Osteocyte (in vitro differentiated cells): Measurements from ENCODE around the gene CACNA1C. TPM values are rescaled to one million over a fixed set of nuclear protein-coding genes. Genes with fewer than 3 reads are reported as not detected.

Experiments used
- DNase-seq: peaks from one replicate; pipeline ENCODE4 v3.0.0; 2021; ENCODE audit warnings: mixed read lengths; ENCODE audit not compliant: unreplicated experiment; ENCODE audit errors: extremely low spot score
- H3K27ac Mint-ChIP-seq: one replicate; pipeline ENCODE4 v1.8.0; 2021; ENCODE audit warnings: mild to moderate bottlenecking, mixed read lengths; ENCODE audit not compliant: unreplicated experiment
- H3K27me3 Mint-ChIP-seq: one replicate; pipeline ENCODE4 v1.8.0; 2021; ENCODE audit warnings: mixed read lengths; ENCODE audit not compliant: unreplicated experiment
- H3K36me3 Mint-ChIP-seq: one replicate; pipeline ENCODE4 v1.8.0; 2021; ENCODE audit warnings: mixed read lengths; ENCODE audit not compliant: unreplicated experiment
- H3K4me1 Mint-ChIP-seq: one replicate; pipeline ENCODE4 v1.8.0; 2021; ENCODE audit warnings: mixed read lengths; ENCODE audit not compliant: unreplicated experiment
- H3K4me3 Mint-ChIP-seq: one replicate; pipeline ENCODE4 v1.8.0; 2021; ENCODE audit warnings: mild to moderate bottlenecking, moderate library complexity, mixed read lengths; ENCODE audit not compliant: unreplicated experiment
- H3K9me3 Mint-ChIP-seq: one replicate; pipeline ENCODE4 v1.8.0; 2021; ENCODE audit warnings: mixed read lengths; ENCODE audit not compliant: unreplicated experiment
- total RNA-seq: library from RNA; stranded (reverse); gene quantifications from 2 replicates; pipeline ENCODE4 v1.2.1, GENCODE V29; 2021
- TF ChIP-seq, protein P1 (sequence below): fragments of 200-600 bp; sonication (generic); IDR thresholded peaks from 2 replicates; pipeline ENCODE4 v1.5.0; 2021; ENCODE audit warnings: antibody characterized with exemption, mild to moderate bottlenecking, moderate library complexity

CACNA1C gene
- total RNA-seq, 1 donor from 2014 or later, result 67.4 TPM

DNA sequence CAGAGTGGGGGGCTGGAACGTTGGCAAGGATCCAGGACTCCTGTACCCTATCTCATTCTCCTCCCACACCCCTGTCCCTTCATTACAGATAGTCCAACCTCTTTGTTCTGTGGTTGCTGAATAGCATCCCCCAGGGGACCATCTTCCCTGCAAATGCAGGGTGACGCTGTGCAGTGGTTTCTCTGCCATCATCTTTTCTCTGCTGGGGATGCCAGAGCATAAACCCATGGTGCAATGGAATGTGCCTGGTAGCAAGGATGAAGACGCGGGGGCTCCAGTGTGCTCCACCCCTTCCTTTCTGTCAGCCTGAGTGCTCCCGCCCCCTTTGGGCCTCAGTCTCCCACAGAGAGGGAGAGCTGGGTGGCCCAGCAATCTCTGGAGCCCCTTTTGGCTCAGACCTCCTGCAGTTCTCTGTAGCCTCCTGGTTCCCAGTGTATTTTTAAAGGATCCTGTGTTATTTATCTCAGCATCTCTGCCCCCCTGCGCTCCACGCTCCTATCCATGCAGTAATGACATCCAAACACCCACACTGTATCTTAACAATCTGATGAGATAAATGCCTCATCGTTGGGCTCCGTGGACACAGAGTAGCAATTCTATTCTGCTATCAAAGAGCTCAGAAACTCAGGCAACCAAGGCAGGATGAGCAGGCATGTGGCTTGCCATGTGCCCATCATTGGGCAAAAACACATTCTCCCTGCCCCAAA, 212.8 kb downstream of the CACNA1C start:
- Mint-ChIP-seq H3K4me3 (no peak overlapping the region), H3K27ac (no peak overlapping the region), H3K9me3 (no peaks in the 10 kb centered on the region), H3K27me3 (no peaks in the 10 kb centered on the region), H3K4me1 (no peaks in the 10 kb centered on the region), H3K36me3 (no peaks in the 10 kb centered on the region)
- TF ChIP-seq, protein P1, sequence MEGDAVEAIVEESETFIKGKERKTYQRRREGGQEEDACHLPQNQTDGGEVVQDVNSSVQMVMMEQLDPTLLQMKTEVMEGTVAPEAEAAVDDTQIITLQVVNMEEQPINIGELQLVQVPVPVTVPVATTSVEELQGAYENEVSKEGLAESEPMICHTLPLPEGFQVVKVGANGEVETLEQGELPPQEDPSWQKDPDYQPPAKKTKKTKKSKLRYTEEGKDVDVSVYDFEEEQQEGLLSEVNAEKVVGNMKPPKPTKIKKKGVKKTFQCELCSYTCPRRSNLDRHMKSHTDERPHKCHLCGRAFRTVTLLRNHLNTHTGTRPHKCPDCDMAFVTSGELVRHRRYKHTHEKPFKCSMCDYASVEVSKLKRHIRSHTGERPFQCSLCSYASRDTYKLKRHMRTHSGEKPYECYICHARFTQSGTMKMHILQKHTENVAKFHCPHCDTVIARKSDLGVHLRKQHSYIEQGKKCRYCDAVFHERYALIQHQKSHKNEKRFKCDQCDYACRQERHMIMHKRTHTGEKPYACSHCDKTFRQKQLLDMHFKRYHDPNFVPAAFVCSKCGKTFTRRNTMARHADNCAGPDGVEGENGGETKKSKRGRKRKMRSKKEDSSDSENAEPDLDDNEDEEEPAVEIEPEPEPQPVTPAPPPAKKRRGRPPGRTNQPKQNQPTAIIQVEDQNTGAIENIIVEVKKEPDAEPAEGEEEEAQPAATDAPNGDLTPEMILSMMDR, result no peak
- no peak for DNase-seq

DNA sequence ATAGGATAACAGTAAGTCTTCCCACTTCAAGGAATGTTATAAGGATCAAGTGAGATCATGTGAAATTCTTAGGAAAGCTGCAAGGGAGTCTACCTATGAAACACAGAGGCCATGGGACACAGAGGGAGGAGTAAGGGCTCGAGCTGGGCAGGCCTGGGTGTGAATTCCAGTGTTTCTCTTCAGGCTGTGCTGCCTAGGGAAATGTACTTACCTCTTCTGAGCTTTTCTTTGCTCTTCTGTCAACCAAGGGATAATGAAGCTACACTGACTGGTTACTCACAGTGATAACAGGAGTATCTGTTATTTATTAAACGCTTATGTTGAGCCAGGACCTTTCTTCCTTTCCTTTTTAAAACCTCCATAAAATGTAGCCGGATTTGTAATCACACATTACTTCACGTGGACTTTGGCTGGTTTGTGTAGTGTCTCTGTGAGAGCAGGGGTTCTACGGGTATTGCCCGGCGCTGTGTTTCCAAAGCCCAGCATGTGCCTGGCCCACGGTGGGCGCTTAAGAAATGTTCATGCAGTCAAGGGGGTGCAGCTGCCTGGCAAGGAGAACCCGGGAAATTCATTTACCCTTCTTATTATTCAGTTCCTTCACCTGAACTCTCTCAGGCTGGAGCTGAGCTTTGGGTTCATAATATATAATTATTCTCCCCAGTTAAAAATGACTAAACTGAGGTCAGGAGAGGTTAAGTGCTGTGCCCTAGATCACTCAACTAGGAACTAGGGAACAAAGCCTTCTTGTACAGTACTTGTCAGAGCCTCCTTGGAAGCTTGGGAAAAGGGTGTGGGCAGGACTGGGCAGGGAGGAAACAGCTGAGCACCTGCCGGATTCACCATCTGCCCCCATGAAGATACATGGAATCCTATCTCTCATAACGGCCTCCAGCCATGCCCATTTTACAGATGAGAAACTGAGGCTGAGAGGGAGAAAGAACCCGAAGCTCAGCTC, 214.2 kb downstream of the CACNA1C start:
- no peaks in the 10 kb centered on the region for H3K9me3 Mint-ChIP-seq
- TF ChIP-seq, protein P1, result no peak
- no peaks in the 10 kb centered on the region for H3K36me3 Mint-ChIP-seq
- no peak overlapping the region for H3K27ac Mint-ChIP-seq
- no peak overlapping the region for H3K4me3 Mint-ChIP-seq
- no peaks in the 10 kb centered on the region for H3K27me3 Mint-ChIP-seq
- peaks cover 4% of the 10 kb centered on the region for H3K4me1 Mint-ChIP-seq
- DNase-seq, result no peak

DNA sequence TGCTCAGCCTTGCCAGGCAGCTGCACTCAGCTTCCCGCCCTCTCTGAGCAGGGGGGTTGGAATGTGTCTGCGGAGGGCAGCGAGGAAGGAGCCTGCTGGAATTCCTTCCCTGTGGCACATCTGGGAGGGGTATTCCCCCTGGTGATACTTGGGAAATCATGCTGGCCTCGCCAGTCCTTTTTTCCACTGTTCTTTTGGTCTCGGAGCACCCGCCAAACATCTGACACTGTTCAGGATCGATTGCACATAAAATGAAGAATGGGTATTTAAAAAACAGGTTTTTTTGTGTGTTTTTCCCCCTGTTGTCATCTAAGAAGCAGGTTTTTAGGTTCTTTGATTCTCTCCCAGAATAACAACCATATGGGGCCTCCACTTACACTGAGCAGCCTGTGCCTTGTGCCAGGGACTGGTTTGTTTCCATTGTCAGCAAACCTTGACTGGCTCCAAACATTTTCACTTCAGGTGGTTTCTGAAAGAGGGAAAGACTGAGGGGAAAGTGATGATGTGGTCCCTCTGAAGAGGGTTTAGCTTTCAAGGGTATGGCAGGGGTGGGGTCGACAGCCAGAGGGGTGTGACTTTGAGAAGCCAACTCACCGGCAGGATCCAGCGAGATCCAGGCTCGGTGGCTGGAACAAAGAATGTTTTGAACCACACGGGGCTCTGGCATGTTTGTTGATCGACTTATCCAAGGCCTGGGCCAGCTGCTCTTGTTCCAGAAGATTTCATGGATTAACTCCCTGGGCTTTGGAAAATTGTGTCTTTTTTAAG, 215.1 kb downstream of the CACNA1C start:
- Mint-ChIP-seq H3K27ac (no peak overlapping the region), H3K4me3 (peak overlapping the region; percentile 52), H3K36me3 (no peaks in the 10 kb centered on the region), H3K27me3 (no peaks in the 10 kb centered on the region), H3K4me1 (peaks cover 14% of the 10 kb centered on the region), H3K9me3 (no peaks in the 10 kb centered on the region)
- DNase-seq, result peak; percentile 89
- TF ChIP-seq, protein P1, result no peak

DNA sequence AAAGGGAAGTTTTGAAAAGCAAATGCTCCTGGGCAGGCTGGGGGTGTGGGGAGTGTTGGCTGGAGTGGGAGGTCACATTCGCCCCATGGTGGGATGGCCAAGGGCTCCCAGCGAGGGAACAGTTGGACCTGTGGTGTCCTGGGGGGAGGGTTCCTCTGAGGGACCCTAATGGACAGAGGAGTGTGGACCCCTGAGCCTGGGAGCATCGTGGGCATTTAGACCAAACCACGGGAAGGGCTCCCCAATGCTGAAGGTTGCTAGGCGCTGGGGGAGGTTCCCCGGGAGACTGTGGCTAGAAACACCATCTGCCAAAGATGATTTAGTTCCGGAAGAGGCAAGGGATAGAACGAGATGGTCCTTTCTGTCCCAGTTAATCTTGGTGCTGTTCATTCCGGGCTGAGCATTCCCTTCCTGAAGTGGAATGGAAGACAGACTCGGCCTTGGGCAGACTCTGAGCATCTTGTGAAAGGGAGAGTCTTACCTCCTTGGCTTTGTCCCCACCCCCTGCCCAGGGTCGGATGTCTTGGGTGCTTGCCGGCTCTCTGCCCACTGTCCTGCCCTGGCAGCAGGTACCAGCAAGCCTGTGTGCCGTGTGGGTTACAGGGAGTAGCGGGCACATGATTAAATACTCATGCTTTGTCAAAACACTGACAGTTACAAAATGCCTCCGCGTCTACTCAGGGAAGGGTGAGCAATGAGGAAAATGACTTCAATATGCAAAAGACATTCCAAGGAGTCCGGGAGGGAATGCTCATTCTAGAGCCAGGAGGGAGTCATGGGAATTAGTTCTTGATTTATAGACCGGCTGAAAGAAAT, 215.9 kb downstream of the CACNA1C start:
- no peaks in the 10 kb centered on the region for H3K9me3 Mint-ChIP-seq
- H3K27ac Mint-ChIP-seq, result no peak overlapping the region
- H3K36me3 Mint-ChIP-seq, result no peaks in the 10 kb centered on the region
- peaks cover 21% of the 10 kb centered on the region for H3K4me1 Mint-ChIP-seq
- no peaks in the 10 kb centered on the region for H3K27me3 Mint-ChIP-seq
- H3K4me3 Mint-ChIP-seq, result peak overlapping the region; percentile 52
- TF ChIP-seq, protein P1, result no peak
- DNase-seq, result no peak
